ENCODE results near the gene LPP.

DNA sequence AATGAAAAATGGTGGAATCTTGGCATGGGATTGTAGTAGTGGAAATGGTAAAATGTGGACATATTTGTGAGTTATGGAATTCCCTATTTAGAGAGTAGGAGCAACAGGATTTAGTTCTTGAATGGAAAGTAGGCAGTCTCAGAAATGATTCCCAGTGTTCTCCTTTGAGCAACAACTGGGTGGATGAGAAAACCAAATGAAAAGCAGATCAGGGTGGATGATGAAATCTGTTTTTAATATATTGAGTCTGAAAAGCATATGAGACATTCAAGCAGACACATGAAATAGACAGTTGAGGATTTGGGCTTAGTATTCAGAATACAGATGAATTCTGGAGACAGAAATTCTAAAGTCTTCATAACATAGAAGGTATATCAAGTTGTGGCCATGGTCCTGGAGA lies 451.3 kb downstream of the LPP start:
- TF ChIP-seq, protein P1, sequence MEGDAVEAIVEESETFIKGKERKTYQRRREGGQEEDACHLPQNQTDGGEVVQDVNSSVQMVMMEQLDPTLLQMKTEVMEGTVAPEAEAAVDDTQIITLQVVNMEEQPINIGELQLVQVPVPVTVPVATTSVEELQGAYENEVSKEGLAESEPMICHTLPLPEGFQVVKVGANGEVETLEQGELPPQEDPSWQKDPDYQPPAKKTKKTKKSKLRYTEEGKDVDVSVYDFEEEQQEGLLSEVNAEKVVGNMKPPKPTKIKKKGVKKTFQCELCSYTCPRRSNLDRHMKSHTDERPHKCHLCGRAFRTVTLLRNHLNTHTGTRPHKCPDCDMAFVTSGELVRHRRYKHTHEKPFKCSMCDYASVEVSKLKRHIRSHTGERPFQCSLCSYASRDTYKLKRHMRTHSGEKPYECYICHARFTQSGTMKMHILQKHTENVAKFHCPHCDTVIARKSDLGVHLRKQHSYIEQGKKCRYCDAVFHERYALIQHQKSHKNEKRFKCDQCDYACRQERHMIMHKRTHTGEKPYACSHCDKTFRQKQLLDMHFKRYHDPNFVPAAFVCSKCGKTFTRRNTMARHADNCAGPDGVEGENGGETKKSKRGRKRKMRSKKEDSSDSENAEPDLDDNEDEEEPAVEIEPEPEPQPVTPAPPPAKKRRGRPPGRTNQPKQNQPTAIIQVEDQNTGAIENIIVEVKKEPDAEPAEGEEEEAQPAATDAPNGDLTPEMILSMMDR (IDR thresholded peaks at IDR 0.05): no peak
- no peak for TF ChIP-seq POLR2A (IDR thresholded peaks at IDR 0.05)

Measured in Peyer's patch (tissue), 4 donors.